DMS53 (cell line): ENCODE measurements around the gene TLL1.
A peak's percentile ranks its signal among the peaks of the same experiment; 100 is the strongest.

Experiments
- DNase-seq: peaks from one replicate; lab custom pipeline; 2025; lab: John Stamatoyannopoulos, UW

Gene TLL1

GRCh38 chr4:165894159-165894558, 21.1 kb downstream of the TLL1 start:
- no peak for DNase-seq

- no peak for DNase-seq
Measured at GRCh38 chr4:165905405-165906027, 32.5 kb downstream of the TLL1 start.

- no peak for DNase-seq
Measured at GRCh38 chr4:165906272-165906671, 33.2 kb downstream of the TLL1 start.

- DNase-seq, result no peak
Measured at GRCh38 chr4:165909947-165910346, 36.9 kb downstream of the TLL1 start.

GRCh38 chr4:165915215-165915614, 42.2 kb downstream of the TLL1 start:
- DNase-seq, result no peak

- peak; percentile 2 for DNase-seq
Measured at GRCh38 chr4:165921546-165921945, 48.5 kb downstream of the TLL1 start.

- no peak for DNase-seq
Measured at GRCh38 chr4:165922747-165923146, 49.7 kb downstream of the TLL1 start.

GRCh38 chr4:165926307-165926706, 53.3 kb downstream of the TLL1 start:
- DNase-seq, result no peak

GRCh38 chr4:165927366-165927765, 54.3 kb downstream of the TLL1 start:
- DNase-seq, result no peak

GRCh38 chr4:165927815-165928214, 54.8 kb downstream of the TLL1 start:
- no peak for DNase-seq

- no peak for DNase-seq
Measured at GRCh38 chr4:165928601-165929000, 55.6 kb downstream of the TLL1 start.

- no peak for DNase-seq
Measured at GRCh38 chr4:165929662-165930061, 56.6 kb downstream of the TLL1 start.

- DNase-seq, result no peak
Measured at GRCh38 chr4:165931741-165932140, 58.7 kb downstream of the TLL1 start.

GRCh38 chr4:165944900-165945299, 71.9 kb downstream of the TLL1 start:
- no peak for DNase-seq

GRCh38 chr4:165945991-165946390, 73.0 kb downstream of the TLL1 start:
- no peak for DNase-seq

GRCh38 chr4:165947019-165947418, 74.0 kb downstream of the TLL1 start:
- DNase-seq, result no peak

- DNase-seq, result no peak
Measured at GRCh38 chr4:165953181-165953580, 80.1 kb downstream of the TLL1 start.

- DNase-seq, result no peak
Measured at GRCh38 chr4:165963621-165964020, 90.6 kb downstream of the TLL1 start.

GRCh38 chr4:165964591-165964990, 91.6 kb downstream of the TLL1 start:
- DNase-seq, result no peak

GRCh38 chr4:165965503-165965902, 92.5 kb downstream of the TLL1 start:
- peak; percentile 3 for DNase-seq

GRCh38 chr4:165966833-165967232, 93.8 kb downstream of the TLL1 start:
- no peak for DNase-seq

GRCh38 chr4:165967486-165967885, 94.4 kb downstream of the TLL1 start:
- DNase-seq, result no peak

GRCh38 chr4:165970703-165971420, 97.8 kb downstream of the TLL1 start:
- no peak for DNase-seq

- DNase-seq, result no peak
Measured at GRCh38 chr4:165971446-165971845, 98.4 kb downstream of the TLL1 start.
